IMR-90 (cell line): ENCODE results near the gene KLHL25. TPM values are rescaled to one million over a fixed set of nuclear protein-coding genes. Genes with fewer than 3 reads are reported as not detected.

Experiments used
- ATAC-seq: fragments of 200-7000 bp; cut with Tn5 transposase; 2 replicates; pipeline ENCODE4 v1.9.1; 2020; ENCODE audit warnings: low read depth, mild to moderate bottlenecking, moderate library complexity
- BruUV-seq: library from RNA; stranded (reverse); fragments of 400-500 nt; replicated peaks from 2 replicates; lab custom pipeline; 2021; lab: Mats Ljungman, UMichigan
- CTCF ChIA-PET: fragments of 300-600 bp; formaldehyde crosslinking; extraction: SDS; loops from one replicate; lab custom pipeline; 2021; ENCODE audit warnings: antibody characterized with exemption; lab: Yijun Ruan, JAX
- POLR2A ChIA-PET: fragments of 300-600 bp; sonication (Branson Sonifier 250); formaldehyde crosslinking; loops from one replicate; lab custom pipeline; 2022; ENCODE audit warnings: antibody characterized with exemption; ENCODE audit not compliant: unreplicated experiment; lab: Charles Lee
- DNase-seq: peaks from one replicate; pipeline ENCODE4 v3.0.0; 2013
- H2AFZ ChIP-seq: replicated peaks from 2 replicates; pipeline ENCODE3; 2013; ENCODE audit warnings: low read length, mild to moderate bottlenecking; ENCODE audit not compliant: poor library complexity
- H2AK5ac ChIP-seq: 2 replicates; pipeline ENCODE4 v1.6.1; 2013; ENCODE audit warnings: low read depth, low read length, inconsistent platforms
- H2AK9ac ChIP-seq: replicated peaks from 2 replicates; pipeline ENCODE3; 2013; ENCODE audit warnings: mild to moderate bottlenecking, low read depth, low read length, moderate library complexity; ENCODE audit not compliant: poor library complexity
- H2BK120ac ChIP-seq: 2 replicates; pipeline ENCODE4 v1.6.1; 2013; ENCODE audit warnings: low read depth, low read length, inconsistent platforms
- H2BK15ac ChIP-seq: 3 replicates; pipeline ENCODE4 v1.6.1; 2013; ENCODE audit warnings: low read depth, low read length, inconsistent platforms
- H2BK20ac ChIP-seq: 2 replicates; pipeline ENCODE4 v1.6.1; 2013; ENCODE audit warnings: low read depth, mild to moderate bottlenecking, inconsistent platforms, low read length, moderate library complexity
- H2BK5ac ChIP-seq: 2 replicates; pipeline ENCODE4 v1.6.1; 2013; ENCODE audit warnings: mild to moderate bottlenecking, low read depth, low read length, inconsistent platforms; ENCODE audit not compliant: poor library complexity, severe bottlenecking
- H3K14ac ChIP-seq: replicated peaks from 2 replicates; pipeline ENCODE4 v1.6.1; 2013; ENCODE audit warnings: low read depth, low read length, inconsistent platforms
- H3K18ac ChIP-seq: 2 replicates; pipeline ENCODE4 v1.6.1; 2013; ENCODE audit warnings: low read depth, low read length, control low read depth
- H3K23ac ChIP-seq: 2 replicates; pipeline ENCODE4 v1.6.1; 2013; ENCODE audit warnings: low read depth, low read length, inconsistent platforms
- H3K27ac ChIP-seq: 2 replicates; pipeline ENCODE4 v1.5.1; 2013; ENCODE audit warnings: mild to moderate bottlenecking, control low read depth, low read length; ENCODE audit not compliant: insufficient read depth
- H3K27me3 ChIP-seq: 2 replicates; pipeline ENCODE4 v1.6.1; 2013; ENCODE audit warnings: low read length; ENCODE audit not compliant: control insufficient read depth, insufficient read depth
- H3K36me3 ChIP-seq: 2 replicates; pipeline ENCODE4 v1.6.1; 2013; ENCODE audit warnings: low read length, mixed read lengths; ENCODE audit not compliant: control insufficient read depth, insufficient read depth
- H3K4ac ChIP-seq: 2 replicates; pipeline ENCODE4 v1.6.1; 2013; ENCODE audit warnings: low read depth, low read length, inconsistent platforms
- H3K4me1 ChIP-seq: 2 replicates; pipeline ENCODE4 v1.6.1; 2013; ENCODE audit warnings: low read length, mixed read lengths; ENCODE audit not compliant: control insufficient read depth, insufficient read depth
- H3K4me2 ChIP-seq: 2 replicates; pipeline ENCODE4 v1.6.1; 2013; ENCODE audit warnings: low read depth, mild to moderate bottlenecking, control low read depth, low read length, moderate library complexity
- H3K4me3 ChIP-seq: 2 replicates; pipeline ENCODE4 v1.5.1; 2013; ENCODE audit warnings: low read depth, mild to moderate bottlenecking, control low read depth, low read length, moderate library complexity; ENCODE audit not compliant: insufficient read depth
- H3K56ac ChIP-seq: 2 replicates; pipeline ENCODE4 v1.6.1; 2013; ENCODE audit warnings: low read length, inconsistent platforms; ENCODE audit not compliant: insufficient read depth; ENCODE audit errors: extremely low read depth
- H3K79me1 ChIP-seq, 2 experiments: 2 replicates each; pipeline ENCODE4 v1.6.1; 2013; ENCODE audit warnings: low read length in 2 of 2, inconsistent platforms in 1 of 2, low read depth in 1 of 2
- H3K9ac ChIP-seq: 2 replicates; pipeline ENCODE4 v1.6.1; 2013; ENCODE audit warnings: low read depth, low read length, control low read depth
- H3K9me1 ChIP-seq: 2 replicates; pipeline ENCODE4 v1.6.1; 2013; ENCODE audit warnings: low read length, inconsistent platforms; ENCODE audit not compliant: insufficient read depth
- H3K9me3 ChIP-seq: 2 replicates; pipeline ENCODE4 v1.6.1; 2013; ENCODE audit warnings: low read length; ENCODE audit not compliant: control insufficient read depth, insufficient read depth
- H4K20me1 ChIP-seq: 2 replicates; pipeline ENCODE4 v1.6.1; 2013; ENCODE audit warnings: low read length, inconsistent platforms; ENCODE audit not compliant: insufficient read depth
- H4K5ac ChIP-seq: 2 replicates; pipeline ENCODE4 v1.6.1; 2013; ENCODE audit warnings: mild to moderate bottlenecking, low read depth, low read length, control low read depth
- H4K8ac ChIP-seq, 2 experiments: 2 replicates each; pipeline ENCODE4 v1.6.1; 2013; ENCODE audit warnings: low read depth in 2 of 2, low read length in 2 of 2, control low read depth in 1 of 2, inconsistent platforms in 1 of 2
- H4K91ac ChIP-seq: 2 replicates; pipeline ENCODE4 v1.6.1; 2013; ENCODE audit warnings: low read depth, low read length, inconsistent platforms; ENCODE audit not compliant: insufficient read depth
- WGBS, 2 experiments: methylation state at CpG; one replicate each; pipeline versions ENCODE4 v1.1.5 to v1.1.7; 2013; ENCODE audit warnings: missing lambda C conversion rate in 2 of 2; ENCODE audit not compliant: insufficient read length in 1 of 2; ENCODE audit errors: extremely low coverage in 2 of 2; 5-methylcytosine and 5-hydroxymethylcytosine counted together
- dilution Hi-C: fragments of 300-500 bp; cut with HindIII; formaldehyde crosslinking; loops from one replicate; pipeline ENCODE4 v1.14.3; 2018; ENCODE audit warnings: low sequenced_read_pairs; ENCODE audit not compliant: unreplicated experiment
- in situ Hi-C: fragments of 300-500 bp; cut with MboI; formaldehyde crosslinking; loops from 3 replicates; pipeline ENCODE4 v1.14.3; 2019; ENCODE audit warnings: low sequenced_read_pairs, inconsistent platforms, mixed read lengths
- intact Hi-C: fragments of 100-400 bp; cut with micrococcal nuclease; formaldehyde crosslinking; loops from 2 replicates; pipeline ENCODE4 v1.10.0; 2022
- polyA plus RNA-seq, 3 experiments: library from polyadenylated mRNA; depleted of rRNA; stranded (reverse); fragments of >200 nt; gene quantifications; 2 replicates each; pipeline ENCODE4 v1.2.3, GENCODE V29; 2012; ENCODE audit warnings: low replicate concordance in 1 of 3
- total RNA-seq: library from RNA; depleted of rRNA; stranded (reverse); fragments of >200 nt; gene quantifications from 2 replicates; pipeline ENCODE4 v1.2.3, GENCODE V29; 2012
- TF ChIP-seq, protein P1 (sequence below): conservative IDR thresholded peaks from 2 replicates; pipeline ENCODE4 v1.5.1; 2012; ENCODE audit warnings: mild to moderate bottlenecking, low read depth, low read length, improper control_type of control experiment

Gene KLHL25
- total and polyA plus RNA-seq, 2 of the 4 experiments (the other 2 are of a cell fraction) = 2.7 to 5.6 TPM

GRCh38 chr15:85760049-85760448, 34.7 kb downstream of the KLHL25 start:
- DNase-seq (no peak), ATAC-seq (no peak)
- no peaks in the 10 kb centered on the region; the same call in 1 of the 2 replicates for H3K4me1 ChIP-seq
- no peak overlapping the region for H2AFZ ChIP-seq
- H3K9me1 ChIP-seq = 0 out of 2 replicates have a peak, but pooled peaks cover 4% of the 10 kb centered on the region
- H3K23ac ChIP-seq = no peak overlapping the region
- WGBS, 2 experiments = no CpG with 5 or more reads among the region's 6 CpGs
- TF ChIP-seq, protein P1, sequence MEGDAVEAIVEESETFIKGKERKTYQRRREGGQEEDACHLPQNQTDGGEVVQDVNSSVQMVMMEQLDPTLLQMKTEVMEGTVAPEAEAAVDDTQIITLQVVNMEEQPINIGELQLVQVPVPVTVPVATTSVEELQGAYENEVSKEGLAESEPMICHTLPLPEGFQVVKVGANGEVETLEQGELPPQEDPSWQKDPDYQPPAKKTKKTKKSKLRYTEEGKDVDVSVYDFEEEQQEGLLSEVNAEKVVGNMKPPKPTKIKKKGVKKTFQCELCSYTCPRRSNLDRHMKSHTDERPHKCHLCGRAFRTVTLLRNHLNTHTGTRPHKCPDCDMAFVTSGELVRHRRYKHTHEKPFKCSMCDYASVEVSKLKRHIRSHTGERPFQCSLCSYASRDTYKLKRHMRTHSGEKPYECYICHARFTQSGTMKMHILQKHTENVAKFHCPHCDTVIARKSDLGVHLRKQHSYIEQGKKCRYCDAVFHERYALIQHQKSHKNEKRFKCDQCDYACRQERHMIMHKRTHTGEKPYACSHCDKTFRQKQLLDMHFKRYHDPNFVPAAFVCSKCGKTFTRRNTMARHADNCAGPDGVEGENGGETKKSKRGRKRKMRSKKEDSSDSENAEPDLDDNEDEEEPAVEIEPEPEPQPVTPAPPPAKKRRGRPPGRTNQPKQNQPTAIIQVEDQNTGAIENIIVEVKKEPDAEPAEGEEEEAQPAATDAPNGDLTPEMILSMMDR = no peak
- no peak overlapping the region for H2BK15ac ChIP-seq
- BruUV-seq = no TSS peak
- H3K4me3 ChIP-seq = no peak overlapping the region
- H2BK20ac ChIP-seq = no peak overlapping the region
- H3K4me2 ChIP-seq = no peak overlapping the region
- no peak overlapping the region for H3K9ac ChIP-seq
- H4K5ac ChIP-seq = no peak overlapping the region
- H3K36me3 ChIP-seq = peaks cover 7% of the 10 kb centered on the region; the same call in 1 of the 2 replicates
- no peak overlapping the region for H3K14ac ChIP-seq
- H4K8ac ChIP-seq = no peak overlapping the region
- no peak overlapping the region for H2AK5ac ChIP-seq
- no peak overlapping the region for H3K4ac ChIP-seq
- dilution Hi-C loops (no loop called here), intact Hi-C loops (no loop called here), in situ Hi-C loops (no loop called here)
- ChIA-PET CTCF (no interaction called here), POLR2A (no interaction called here)
- no peak overlapping the region for H3K18ac ChIP-seq
- peaks cover 0 to 13% of the 10 kb centered on the region in 2 experiments; a peak in 1 of 4 replicates for H3K79me1 ChIP-seq
- no peak overlapping the region for H3K27ac ChIP-seq
- H4K20me1 ChIP-seq = peaks cover 19% of the 10 kb centered on the region; the same call in 1 of the 2 replicates
- H2BK5ac ChIP-seq = no peak overlapping the region
- no peak overlapping the region for H2BK120ac ChIP-seq
- no peak overlapping the region for H4K91ac ChIP-seq
- no peak overlapping the region for H2AK9ac ChIP-seq
- H3K56ac ChIP-seq = no peak overlapping the region
- H3K27me3 ChIP-seq = no peaks in the 10 kb centered on the region
- no peaks in the 10 kb centered on the region for H3K9me3 ChIP-seq
